ENCODE results near the gene EXOG.
A peak's percentile ranks its signal among the peaks of the same experiment; 100 is the strongest.

The EXOG gene

DNA sequence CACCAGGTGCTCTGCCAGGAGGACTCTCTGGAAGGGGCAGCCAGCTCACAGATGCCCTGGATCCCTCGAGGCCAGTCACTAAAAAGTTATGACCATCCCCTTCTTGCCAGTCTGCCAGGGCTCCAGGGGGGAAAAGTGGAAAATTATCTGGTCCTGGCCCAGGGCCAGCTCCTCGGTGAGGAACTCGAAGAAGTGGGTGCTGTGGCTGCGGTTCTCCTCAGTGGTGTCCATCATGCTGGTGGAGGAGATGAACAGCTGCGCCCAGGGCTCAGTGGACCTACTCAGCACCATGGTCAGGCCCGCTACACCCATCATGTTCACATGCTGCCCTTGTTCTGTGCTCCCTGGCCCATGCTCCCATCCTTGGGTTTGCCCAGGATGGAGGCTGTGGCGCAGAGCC is 19.2 kb downstream of the EXOG start:
- no peak for DNase-seq

DNA sequence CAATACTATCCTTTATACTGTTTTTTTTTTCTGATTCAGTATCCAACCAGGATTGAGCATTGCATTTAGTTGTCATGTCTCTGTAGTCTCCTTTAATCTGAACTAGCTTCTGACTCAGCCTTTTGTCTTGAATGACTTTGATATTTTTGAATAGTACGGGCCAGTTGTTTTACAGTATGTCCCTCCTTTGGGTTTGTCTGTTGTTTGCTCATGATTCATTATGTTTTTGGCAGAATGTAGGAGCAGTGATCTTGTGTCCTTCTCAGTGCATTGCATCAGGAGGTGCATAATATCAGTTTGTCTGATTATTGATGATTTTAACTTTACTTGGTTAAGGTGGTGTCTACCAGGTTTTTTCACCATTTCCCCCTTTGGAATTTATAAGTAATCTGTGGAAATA is 20.5 kb downstream of the EXOG start:
- no peak for DNase-seq

DNA sequence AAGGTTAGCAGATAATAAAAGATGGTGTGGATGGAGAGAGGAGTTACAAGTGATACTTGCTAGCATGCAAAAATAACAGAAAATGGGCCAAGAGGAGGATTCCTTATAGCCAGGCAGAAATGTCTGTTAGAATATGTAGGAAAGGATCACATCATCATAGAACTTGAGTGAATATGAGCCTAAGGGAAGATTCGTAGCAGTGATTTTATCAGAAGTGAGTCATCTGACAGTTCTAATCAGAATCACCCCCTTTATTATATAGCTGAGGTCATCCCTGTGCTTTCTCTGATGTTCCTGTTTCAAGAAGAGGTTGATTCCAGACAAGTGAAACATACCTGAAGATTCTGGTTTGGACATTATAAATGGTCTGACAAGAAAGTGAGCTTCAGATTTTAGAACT is 22.9 kb downstream of the EXOG start:
- DNase-seq, result no peak

DNA sequence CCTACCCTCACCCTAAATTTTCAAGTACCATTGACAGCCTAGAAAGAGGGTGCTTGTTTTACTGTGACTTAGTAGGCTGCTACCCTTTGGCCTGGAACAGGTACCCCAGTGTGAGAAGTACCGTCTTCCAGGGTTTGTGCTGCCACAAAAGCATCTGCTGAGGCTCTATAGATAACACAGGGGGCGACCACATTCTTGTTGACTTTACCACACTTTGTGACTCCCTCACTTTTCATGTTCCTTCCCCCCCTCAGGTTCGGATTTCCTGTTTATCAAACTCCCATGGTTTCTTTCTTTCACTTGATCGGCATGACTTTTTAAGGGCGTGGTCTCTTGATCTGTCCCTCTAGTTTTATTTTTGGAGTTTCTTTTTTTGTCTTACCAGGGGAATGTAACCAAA is 23.5 kb downstream of the EXOG start:
- DNase-seq, result no peak

DNA sequence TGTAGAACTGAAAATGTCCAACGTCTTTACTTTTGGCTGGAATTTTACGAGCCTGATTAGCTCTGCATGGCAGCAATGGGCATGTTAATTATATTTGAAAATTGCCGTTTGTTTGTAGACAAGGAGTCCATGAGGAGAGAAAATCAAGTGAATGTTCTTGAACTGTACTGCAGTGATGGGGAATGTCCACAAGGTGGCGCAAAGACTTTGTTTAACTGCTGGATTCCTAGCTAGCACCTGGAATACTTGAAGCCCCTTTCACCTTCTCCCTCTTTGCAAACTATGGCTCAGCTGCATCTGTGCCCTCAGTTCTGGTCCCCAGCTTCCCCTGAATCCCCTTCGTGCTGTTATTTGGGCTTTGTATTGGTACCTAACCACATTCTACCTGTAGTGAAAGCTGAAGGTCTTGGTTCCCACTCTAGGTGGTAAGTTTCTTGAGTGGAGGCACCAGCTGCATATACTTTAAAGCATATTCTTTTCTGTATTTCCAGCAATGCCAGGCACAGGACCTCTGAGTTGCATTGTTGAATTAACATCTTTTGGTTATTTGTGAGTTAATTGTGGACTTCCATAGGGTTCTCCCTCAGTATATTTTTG is 25.3 kb downstream of the EXOG start:
- DNase-seq, result peak; percentile 63

DNA sequence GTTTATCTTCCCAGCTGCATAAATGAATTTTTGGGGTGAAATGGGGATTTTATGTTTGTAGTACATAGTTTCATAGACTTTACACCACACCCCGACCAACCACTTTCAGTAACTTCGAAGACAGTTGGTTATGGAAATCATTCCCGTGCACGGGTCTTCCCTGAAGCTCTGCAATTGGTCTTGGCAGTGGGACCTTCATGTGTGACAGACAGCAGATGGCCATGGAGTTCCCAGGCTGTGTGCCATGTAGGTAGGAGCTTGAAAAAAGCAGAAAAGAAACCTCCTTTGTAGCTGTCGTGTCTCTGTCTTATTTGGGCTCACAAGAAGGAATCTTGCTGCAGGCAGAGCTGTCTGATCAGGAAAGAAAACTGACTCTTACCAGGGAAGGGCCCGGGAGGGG is 25.9 kb downstream of the EXOG start:
- no peak for DNase-seq

DNA sequence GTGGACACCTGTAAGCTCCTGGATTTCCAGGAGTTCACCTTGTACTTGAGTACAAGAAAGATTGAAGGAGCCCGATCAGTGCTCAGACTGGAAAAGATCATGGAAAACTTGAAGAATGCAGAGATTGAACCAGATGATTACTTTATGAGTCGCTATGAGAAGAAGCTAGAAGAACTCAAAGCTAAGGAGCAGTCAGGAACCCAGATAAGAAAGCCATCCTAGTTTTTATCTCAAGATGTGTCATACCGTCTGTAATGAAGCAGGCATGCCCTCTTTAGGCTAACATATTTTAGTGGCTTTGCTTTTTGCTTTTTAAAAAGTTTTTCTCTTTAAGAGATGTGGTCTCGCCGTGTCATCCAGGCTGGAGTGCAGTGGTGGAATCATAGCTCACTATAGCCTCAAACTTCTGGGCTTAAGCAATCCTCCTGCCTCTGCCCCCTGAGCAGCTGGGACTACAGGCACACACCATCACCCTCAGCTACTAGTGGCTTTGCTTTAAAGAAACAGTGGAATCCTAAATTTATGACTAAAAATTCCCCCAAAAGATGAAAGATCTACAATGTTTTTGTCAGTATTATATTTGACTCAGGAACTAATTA is 28.1 kb downstream of the EXOG start:
- DNase-seq, result no peak

DNA sequence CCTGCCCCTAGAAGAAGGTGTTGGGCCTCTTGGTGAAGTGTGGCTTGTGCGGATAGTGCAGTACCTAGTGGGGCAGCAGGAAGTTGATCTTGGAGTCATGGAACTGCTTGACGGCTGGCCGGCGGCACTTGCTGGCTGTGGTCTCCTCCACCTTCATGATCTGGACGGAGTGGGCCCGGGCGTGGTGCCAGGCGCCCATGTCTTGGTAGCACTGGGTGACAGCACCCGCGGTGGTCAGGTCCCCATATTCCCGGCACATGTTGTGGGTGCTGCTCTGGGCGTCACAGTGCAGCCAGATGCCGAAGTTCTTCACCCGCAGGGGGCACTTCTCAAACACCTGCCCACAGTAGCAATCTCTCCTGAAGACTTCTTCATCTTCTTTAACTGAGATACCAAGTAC is 30.7 kb downstream of the EXOG start:
- no peak for DNase-seq

DNA sequence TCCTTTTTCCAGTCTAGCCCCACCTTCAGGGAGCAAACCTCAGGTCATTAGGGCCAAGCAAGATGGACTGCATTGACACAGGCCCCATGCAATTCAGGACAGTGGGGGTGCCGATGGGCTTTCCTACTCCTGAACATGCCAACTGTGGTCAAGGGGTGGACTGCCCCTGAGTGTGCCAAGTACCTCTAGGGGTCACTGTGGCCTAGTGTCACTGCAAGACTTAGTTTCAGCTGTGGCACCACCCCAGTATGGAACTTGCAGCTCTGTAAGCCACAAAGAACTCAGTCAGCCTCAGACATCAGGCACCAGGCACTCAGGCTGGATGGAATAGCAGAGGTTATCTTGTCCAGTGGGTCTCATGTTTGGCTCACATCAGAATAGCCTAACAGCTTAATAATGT is 32.3 kb downstream of the EXOG start:
- DNase-seq, result no peak

DNA sequence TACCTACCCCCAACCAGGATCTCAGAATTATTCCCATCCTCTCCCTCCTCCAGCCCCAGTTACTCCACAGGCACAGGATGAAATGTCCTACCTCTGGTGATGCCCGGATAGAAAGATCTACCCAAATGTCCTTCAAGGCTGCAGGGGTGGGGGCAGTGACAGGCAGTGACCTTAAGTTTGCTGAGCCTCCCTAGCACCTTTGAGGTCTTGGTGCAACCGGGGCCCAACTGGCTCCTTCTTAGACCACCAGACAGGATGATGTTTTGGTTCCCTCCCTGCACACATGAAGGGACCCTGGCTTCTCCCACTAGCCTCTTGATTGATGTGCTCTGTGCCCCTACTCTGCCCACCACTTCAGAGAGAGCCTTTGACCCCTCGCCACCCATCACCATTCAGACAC is 36.4 kb downstream of the EXOG start:
- no peak for DNase-seq

DNA sequence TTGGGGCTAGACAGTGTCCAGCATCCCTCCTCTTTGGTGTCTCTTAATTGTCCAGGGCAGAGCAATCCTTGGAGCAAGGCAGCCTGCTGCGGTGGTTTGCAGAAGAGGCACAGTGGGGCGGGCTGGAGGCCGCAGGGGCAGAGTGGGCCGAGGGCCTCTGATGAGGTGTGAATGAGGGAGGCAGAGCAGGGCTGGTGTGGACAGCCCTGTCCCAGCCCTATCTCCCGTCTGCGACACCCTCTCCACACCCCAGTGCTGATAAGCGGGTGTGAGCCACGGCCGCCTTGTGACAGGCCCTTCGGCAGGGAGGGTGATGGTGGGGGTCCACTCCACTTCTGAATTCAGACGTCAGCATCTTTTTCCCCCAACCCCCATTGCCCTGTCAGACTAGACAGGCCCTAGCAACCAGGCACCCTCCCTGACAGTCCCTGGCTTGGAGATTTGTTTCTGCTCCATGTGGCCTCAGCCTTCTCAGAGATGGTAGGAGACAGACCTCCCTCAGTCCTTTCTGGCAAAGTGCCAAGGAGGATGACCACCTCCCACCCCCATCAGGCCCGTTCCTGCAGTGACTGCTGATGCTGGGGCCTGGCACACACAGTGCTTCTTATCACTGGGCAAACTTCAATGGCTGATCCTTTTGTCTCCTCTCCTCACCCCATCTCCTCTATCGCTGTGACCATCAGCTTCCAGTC is 37.3 kb downstream of the EXOG start:
- no peak for DNase-seq

DNA sequence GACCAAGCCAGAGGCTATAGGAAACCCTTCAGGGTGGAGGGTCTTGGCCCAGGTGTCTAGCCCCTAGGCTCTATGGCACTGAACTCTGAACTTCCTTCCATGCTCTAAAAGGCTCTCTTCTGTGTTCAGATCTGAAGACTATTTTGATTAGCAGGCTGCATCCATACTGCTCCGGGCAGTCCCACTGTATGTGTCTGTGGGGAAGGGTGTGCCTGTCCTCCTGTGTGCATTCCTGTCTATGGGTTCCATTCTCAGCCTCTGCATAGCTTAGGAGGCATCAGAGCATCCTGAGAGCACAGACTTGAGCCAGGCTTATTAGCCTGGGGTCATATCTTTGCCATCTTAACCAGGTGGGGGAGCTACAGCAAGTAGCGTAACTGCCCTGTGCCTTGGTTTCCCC is 38.0 kb downstream of the EXOG start:
- DNase-seq, result no peak

DNA sequence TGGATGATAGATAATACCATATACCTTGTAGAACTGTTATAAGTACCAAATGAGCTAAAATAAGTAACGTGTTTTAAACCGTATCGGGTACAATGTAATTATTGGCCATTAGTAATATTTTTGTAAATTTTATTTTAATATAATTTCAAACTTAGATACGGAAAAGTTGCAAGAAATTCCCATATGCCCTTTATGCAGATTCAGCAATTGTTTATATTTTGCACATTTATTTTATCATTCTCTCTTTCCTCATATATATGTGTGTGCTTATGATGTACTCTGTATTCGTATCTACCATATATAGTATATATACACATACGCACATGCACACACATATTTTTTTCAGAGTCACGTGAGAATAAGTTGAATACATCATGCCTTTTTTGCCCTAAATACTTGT is 38.5 kb downstream of the EXOG start:
- no peak for DNase-seq

DNA sequence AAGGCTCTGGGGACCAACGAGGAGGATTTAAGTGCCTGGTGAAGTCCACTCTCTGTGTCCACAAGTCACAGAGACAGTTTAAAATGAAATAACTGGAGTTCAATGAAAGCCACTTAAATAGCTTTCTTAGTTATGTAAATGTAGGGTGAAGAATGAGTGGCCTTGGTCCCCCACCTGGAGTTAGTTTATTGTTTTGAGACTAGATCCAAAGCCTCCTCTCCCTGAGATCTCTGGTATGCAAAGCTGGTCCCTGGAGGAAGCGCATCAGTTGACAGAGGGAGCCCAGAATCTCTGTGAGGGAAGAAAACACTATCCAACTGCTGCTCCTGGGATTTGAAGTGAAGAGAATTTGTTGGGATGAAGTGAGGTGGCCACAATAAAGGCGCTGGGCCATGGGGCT is 40.5 kb downstream of the EXOG start:
- no peak for DNase-seq

DNA sequence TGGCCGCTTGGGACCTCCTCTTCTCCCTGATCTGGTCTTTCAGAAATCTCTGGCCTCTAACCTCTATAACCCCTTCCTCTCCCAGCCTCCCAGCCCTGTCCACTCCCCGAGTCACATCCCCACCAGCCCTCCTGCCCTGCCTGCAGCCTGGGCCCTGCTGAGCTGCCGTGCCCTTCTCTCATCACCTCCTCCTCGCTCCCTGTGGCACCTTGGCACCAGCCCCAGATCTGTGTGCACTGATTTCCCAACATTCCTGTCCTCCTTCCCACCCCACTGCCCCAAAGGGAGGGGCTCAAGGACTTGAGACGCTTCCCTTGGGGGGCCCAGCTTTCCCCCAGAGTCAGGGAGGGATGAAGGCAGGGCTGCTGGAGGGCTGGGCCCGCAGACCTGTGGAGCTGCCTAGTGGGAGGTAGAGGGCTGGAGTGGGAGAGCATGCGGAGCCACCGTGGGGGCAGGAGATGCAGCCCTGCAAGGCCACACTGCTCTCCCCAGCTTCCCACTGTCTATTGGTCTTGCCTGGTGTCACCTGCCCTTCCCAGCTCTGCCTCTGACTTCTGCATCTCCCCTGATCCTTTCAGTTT is 42.7 kb downstream of the EXOG start:
- DNase-seq, result no peak

DNA sequence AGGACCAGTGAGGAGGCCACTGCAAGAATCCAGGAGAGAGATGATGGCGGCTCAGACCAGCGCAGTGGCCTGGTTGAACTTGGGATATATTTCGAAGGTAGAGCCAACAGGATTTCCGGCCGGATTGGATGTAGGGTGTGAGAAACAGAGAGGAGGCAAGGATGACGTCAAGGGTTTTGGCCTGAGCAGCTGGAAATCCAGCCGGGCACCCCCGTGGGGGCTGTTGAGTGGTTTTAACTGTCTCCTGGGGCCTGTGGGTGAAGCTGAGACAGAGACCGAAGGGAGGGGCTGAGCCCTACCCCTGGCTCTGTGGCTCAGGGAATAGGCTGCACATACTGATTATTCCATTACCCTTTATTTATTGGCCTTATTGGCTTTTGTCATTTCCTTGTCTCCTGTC is 45.7 kb downstream of the EXOG start:
- no peak for DNase-seq

DNA sequence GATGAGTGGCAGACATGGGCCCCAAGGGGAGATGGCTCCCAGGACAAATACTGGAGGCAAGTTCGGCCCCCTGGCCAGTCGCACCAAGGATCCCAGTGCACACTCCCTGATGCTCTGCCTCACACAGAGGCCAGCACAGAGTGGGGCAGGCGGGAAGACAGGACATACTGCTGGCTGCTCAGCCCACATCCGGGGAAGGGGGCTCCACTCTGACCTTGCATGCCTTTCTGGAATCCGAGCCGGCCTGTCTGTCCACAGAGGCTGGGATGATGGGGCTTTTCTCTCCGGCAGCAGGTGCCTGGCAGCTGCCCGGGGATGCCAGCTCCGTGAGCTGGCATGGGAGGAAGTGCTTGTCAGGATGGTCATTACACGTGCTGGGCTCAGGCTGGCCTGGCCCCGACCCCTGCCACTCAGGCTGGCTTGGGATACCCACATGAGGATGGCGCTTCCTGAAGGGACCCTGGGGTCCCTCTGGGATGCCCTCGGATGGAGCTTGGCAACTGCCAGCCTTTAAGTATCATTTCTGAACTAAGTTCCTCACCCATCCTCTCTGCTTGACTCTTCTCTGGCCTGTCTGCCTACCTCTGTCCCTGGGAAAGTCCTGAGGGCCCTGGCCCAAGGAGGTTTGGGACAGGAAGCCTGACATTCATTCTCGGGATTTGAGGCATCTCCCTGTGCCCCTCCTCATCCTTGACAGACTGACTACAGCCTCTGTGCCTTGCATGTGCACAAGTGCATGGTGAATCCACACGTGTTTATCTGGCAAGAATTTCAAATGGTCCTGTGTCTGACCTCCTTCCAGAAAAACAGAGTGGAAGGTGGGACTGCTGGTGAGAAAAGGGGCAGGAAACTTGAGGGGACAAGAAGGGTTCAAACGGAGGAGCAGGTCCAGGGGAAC is 46.5 kb downstream of the EXOG start:
- DNase-seq, result no peak

DNA sequence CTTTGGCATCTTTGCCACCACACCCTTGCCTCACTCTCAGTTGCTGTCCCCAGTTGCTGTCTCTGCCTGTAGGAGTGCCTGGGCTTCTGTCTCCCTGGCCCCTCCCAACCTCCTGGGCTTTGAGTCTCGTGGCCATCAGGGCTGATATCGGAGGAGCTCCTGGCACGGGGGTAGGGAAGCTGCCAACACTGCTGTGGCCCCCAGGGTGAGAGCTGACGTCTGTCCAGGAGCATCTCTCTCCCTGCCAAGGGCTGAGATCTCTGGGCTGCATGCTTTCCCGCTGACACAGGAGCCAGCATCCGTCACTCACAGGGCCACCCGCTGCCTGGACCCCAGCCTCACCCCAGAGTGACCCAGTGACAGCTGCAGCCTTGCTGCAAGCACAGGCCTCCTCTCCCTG is 47.4 kb downstream of the EXOG start:
- no peak for DNase-seq

DNA sequence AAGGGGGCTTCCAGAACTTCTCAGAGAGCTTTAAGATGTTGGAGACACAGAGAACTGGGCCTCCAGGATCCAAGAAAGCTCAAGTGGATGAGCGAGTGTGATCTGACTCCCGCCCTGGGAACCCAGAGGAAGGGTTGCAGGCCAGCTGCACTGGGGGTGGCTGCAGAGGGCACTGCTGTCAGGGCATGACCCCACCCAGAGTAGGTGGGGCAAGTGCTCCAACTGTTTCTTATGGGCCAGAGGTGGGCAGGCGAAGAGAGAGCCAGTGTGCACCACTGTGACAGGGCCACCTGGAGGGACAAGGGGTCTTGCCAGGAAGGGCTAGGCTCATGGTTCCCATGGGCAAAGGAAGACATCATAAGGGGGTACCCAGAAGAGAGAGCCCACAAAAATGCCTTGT is 48.8 kb downstream of the EXOG start:
- no peak for DNase-seq

DNA sequence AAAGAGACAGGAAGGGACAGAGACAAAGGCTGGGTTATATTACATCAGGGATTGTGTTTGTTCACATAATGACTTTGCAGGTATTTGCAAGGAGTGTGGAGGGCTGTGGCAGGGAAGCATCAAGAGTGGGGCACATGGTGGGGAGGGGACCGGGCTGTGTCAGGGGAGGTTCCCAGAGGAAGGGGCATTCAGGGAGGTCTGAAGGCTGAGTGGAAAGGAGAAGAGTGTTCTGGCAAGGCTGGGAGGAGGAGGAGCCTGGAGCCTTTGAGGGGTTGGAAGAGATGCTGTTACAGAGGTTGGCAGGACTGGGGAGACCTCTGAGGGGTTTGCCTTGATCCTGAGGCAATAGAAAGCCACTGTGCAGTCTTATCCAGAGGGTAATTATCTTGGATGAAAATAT is 49.4 kb downstream of the EXOG start:
- no peak for DNase-seq

DNA sequence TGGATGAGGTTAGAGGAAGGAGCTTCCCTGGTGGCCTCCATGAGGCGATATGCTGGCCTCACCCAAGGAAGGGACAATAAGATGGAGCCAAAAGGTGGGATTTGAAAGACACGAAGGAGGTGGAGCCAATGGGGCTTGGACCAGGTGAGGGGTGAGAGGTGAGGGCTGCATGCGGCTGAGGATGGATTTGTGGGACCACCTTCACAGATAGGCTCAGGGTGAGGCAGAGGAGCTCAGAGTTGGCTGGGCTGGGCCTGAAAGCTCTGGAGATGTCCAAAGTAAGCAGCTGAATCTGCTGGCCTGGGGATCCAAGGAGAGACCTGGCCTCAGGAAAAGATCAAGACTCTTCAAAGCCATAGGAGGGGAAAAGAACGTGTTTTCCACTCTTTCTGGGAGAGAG is 49.8 kb downstream of the EXOG start:
- DNase-seq, result no peak

DNA sequence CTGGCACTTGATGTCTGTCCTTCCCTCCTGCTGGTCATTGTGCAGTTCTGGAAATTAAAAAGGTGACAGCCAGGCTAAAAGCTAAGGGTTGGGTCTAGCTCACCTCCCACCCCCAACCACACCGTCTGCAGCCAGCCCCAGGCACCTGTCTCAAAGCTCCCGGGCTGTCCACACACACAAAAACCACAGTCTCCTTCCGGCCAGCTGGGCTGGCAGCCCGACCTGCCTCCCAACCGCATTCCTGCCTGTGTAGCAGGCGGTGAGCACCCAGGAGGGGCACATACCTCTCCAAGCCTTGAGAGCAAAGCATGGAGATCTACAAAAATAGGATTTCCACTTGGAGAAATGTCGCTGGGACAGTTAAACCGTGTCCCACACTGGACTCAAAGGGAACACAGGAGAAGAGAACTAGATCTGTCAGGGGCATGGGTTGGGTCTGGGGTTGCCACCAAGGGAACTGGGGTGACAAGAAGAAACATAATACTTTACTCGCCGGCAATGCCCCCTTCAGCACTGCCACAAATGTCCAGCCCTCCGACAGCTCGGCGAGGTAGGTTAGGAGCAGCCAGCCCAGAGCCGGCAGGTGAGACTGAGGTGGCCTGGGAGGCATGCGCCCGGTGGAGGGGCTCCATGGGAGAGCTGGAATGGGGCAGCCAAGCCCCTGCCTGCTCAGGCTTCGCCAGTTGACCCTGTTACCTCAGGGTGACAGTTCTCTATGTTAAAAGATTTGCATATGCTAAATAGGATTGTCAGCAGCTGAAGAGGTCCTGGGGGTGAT is 52.2 kb downstream of the EXOG start:
- DNase-seq, result no peak

DNA sequence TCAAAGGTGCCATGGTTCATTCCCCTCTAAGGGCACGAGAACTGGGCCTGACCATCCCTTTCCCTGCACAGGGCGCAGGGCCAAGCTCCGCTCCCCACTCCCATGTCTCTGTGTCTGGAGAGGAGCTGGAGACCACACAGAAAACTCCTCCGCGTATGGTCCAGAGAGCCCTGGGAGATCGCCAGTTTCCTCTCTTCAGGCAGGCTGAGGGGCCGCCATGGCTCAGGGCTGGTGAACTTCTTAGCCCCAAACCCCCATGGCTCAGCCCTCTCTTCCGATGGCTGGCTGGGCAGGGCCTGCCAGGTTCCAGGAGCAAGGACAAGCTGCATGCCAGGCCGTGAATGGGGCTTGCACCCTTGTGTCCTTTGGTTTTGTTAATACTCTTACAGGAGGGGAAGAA is 52.9 kb downstream of the EXOG start:
- no peak for DNase-seq

All from activated CD4-positive, alpha-beta T cell treated with anti-CD3 and anti-CD28 coated beads, Interleukin-2, amount 50 U/mL, for 16 hours (primary cell).